Right lobe of liver (tissue), 6 donors: ENCODE data around the gene HNRNPM. TPM values are rescaled to one million over a fixed set of nuclear protein-coding genes. Genes with fewer than 3 reads are reported as not detected.

Source experiments
- ATAC-seq, 4 donors: fragments of 200-7000 bp; cut with Tn5 transposase; one replicate each; pipeline ENCODE4 v1.9.1; 2020; ENCODE audit warnings: mild to moderate bottlenecking in 4 of 4, moderate library complexity in 4 of 4
- DNase-seq, 3 donors: peaks; one replicate each; pipeline ENCODE4 v3.0.0-alpha.2; 2020
- H3K27ac ChIP-seq, 3 donors: fragments of 200-600 bp; one replicate each; pipeline ENCODE4 v1.8.0; 2022
- H3K27me3 ChIP-seq, 2 donors: fragments of 200-600 bp; one replicate each; pipeline ENCODE4 v1.8.0; 2022
- H3K36me3 ChIP-seq, 4 donors: fragments of 200-600 bp; sonication (generic) in 1 of 4; one replicate each; pipeline versions ENCODE4 v1.5.1 to v1.8.0; 2017 to 2022; ENCODE audit warnings: control low read depth in 1 of 4
- H3K4me1 ChIP-seq, 4 donors: fragments of 200-600 bp; sonication (generic) in 1 of 4; one replicate each; pipeline versions ENCODE4 v1.5.1 to v1.8.0; 2017 to 2022; ENCODE audit warnings: control low read depth in 1 of 4
- H3K4me3 ChIP-seq, 3 donors: fragments of 200-600 bp; one replicate each; pipeline ENCODE4 v1.8.0; 2022
- H3K9me3 ChIP-seq, 4 donors: fragments of 200-600 bp; sonication (generic) in 1 of 4; one replicate each; pipeline versions ENCODE4 v1.5.1 to v1.8.0; 2017 to 2022; ENCODE audit warnings: control low read depth in 1 of 4
- POLR2A ChIP-seq: fragments of 450-650 bp; IDR thresholded peaks from one replicate; pipeline ENCODE4 v1.6.1; 2017; ENCODE audit warnings: antibody characterized with exemption, mild to moderate bottlenecking
- WGBS: methylation state at CpG from one replicate; pipeline ENCODE4 v1.1.6; 2018; ENCODE audit warnings: low coverage, low lambda C conversion rate; ENCODE audit not compliant: insufficient coverage; ENCODE audit errors: missing lambda C conversion rate; 5-methylcytosine and 5-hydroxymethylcytosine counted together
- intact Hi-C, 2 donors: fragments of 100-400 bp; cut with DNase I; formaldehyde crosslinking; loops; one replicate each; pipeline versions ENCODE4 v1.11.2 to v1.14.1; 2022
- total RNA-seq, 6 experiments: library from RNA; depleted of rRNA in 2 of 6; stranded (reverse); fragments of >200 nt in 2 of 6; fragmentation: NEBNext Ultra II Directional in 3 of 6; extraction: Animal tissue kit (Norgen Biotek cat#: 25700) in 3 of 6; gene quantifications; one replicate each; pipeline versions ENCODE4 v1.1.0 to v1.2.4, GENCODE V29; 2016 to 2023
- TF ChIP-seq, protein P1 (sequence below), 4 donors: fragments of 200-600 bp in 3 of 4; fragments of 450-650 bp in 1 of 4; IDR thresholded peaks; one replicate each; pipeline versions ENCODE4 v1.5.1 to v1.8.0; 2016 to 2022; ENCODE audit warnings: antibody characterized with exemption in 4 of 4, mild to moderate bottlenecking in 2 of 4
- donor health status: DM: no; HTN: yes; CAD: no.
- donor health status: DM: no; HTN: no; CAD: no.
- donor health status: DM: no; HTN: no; CAD: no.
- donor health status: DM: no; HTN: yes; CAD: no.
- donor health status: DM: no; HTN: yes; CAD: no.

HNRNPM gene
- total RNA-seq, 6 experiments from 2014 or later: 31.8 to 82.5 (median 58.6) TPM

GRCh38 chr19:8455018-8455417 is 10.2 kb downstream of the HNRNPM start:
- peaks cover 6 to 72% (median 28%) of the 10 kb centered on the region in 4 donors for H3K4me1 ChIP-seq
- 73% methylated on average over 5 of the region's 5 CpGs for WGBS
- no peaks in the 10 kb centered on the region for H3K27me3 ChIP-seq
- DNase-seq (no peak), ATAC-seq (no peak)
- no peak for TF ChIP-seq POLR2A
- H3K4me3 ChIP-seq: no peak overlapping the region
- H3K27ac ChIP-seq: no peak overlapping the region
- intact Hi-C loops: no loop called here
- peaks cover 0 to 22% (median 10%) of the 10 kb centered on the region in 4 donors for H3K36me3 ChIP-seq
- no peaks in the 10 kb centered on the region for H3K9me3 ChIP-seq

DNA sequence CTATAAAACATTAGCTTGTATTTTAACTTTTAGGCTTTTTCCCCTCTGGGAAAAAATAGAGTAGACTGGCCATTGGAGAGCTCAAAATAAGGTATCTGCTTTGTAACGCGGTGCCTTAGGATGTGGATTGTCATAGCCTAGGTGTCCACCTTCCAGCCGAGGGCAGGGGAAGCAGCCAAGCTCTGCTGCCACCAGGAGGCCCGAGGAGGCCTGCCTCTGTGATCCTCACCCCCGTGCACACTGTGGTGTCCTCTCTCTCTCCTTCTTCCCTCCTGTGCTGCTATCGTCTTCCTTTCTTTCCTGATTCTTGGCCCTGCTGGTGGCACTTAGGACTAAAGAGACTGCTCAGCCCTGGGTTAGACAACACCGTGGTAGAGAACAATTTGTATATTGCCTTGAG is 11.3 kb downstream of the HNRNPM start:
- WGBS: 51% methylated on average over 7 of the region's 7 CpGs
- Histone ChIP-seq H3K27me3 (no peaks in the 10 kb centered on the region), H3K4me3 (no peak overlapping the region), H3K36me3 (peaks cover 0 to 22% (median 10%) of the 10 kb centered on the region in 4 donors), H3K9me3 (no peaks in the 10 kb centered on the region), H3K27ac (no peak overlapping the region), H3K4me1 (peaks cover 6 to 71% (median 29%) of the 10 kb centered on the region in 4 donors)
- intact Hi-C loops: no loop called here
- peak in 2 of 4 donors; percentile 28 to 42 for ATAC-seq
- no peak for DNase-seq
- no peak for TF ChIP-seq POLR2A
- TF ChIP-seq, protein P1, sequence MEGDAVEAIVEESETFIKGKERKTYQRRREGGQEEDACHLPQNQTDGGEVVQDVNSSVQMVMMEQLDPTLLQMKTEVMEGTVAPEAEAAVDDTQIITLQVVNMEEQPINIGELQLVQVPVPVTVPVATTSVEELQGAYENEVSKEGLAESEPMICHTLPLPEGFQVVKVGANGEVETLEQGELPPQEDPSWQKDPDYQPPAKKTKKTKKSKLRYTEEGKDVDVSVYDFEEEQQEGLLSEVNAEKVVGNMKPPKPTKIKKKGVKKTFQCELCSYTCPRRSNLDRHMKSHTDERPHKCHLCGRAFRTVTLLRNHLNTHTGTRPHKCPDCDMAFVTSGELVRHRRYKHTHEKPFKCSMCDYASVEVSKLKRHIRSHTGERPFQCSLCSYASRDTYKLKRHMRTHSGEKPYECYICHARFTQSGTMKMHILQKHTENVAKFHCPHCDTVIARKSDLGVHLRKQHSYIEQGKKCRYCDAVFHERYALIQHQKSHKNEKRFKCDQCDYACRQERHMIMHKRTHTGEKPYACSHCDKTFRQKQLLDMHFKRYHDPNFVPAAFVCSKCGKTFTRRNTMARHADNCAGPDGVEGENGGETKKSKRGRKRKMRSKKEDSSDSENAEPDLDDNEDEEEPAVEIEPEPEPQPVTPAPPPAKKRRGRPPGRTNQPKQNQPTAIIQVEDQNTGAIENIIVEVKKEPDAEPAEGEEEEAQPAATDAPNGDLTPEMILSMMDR (IDR thresholded peaks at IDR 0.05): peak in 2 of 4 donors; percentile 5 to 6

GRCh38 chr19:8457209-8457608 is 12.4 kb downstream of the HNRNPM start:
- 75% methylated on average over 3 of the region's 3 CpGs for WGBS
- intact Hi-C loops: no loop called here
- no peak for TF ChIP-seq POLR2A
- TF ChIP-seq, protein P1 (IDR thresholded peaks at IDR 0.05): no peak
- Histone ChIP-seq H3K27me3 (no peaks in the 10 kb centered on the region), H3K9me3 (no peaks in the 10 kb centered on the region), H3K4me3 (no peak overlapping the region), H3K36me3 (peaks cover 0 to 22% (median 10%) of the 10 kb centered on the region in 4 donors), H3K27ac (no peak overlapping the region), H3K4me1 (peaks cover 2 to 60% (median 22%) of the 10 kb centered on the region in 4 donors)
- ATAC-seq (no peak), DNase-seq (no peak)

GRCh38 chr19:8457827-8458226 is 13.1 kb downstream of the HNRNPM start:
- H3K4me1 ChIP-seq: peaks cover 0 to 54% (median 17%) of the 10 kb centered on the region in 4 donors
- no peak overlapping the region for H3K27ac ChIP-seq
- H3K27me3 ChIP-seq: no peaks in the 10 kb centered on the region
- no peak overlapping the region for H3K4me3 ChIP-seq
- no peaks in the 10 kb centered on the region for H3K9me3 ChIP-seq
- DNase-seq (no peak), ATAC-seq (no peak)
- intact Hi-C loops: no loop called here
- H3K36me3 ChIP-seq: peaks cover 0 to 27% (median 10%) of the 10 kb centered on the region in 4 donors
- TF ChIP-seq POLR2A: no peak
- TF ChIP-seq, protein P1 (IDR thresholded peaks at IDR 0.05): no peak
- WGBS: 56% methylated on average over 1 of the region's 1 CpG

DNA sequence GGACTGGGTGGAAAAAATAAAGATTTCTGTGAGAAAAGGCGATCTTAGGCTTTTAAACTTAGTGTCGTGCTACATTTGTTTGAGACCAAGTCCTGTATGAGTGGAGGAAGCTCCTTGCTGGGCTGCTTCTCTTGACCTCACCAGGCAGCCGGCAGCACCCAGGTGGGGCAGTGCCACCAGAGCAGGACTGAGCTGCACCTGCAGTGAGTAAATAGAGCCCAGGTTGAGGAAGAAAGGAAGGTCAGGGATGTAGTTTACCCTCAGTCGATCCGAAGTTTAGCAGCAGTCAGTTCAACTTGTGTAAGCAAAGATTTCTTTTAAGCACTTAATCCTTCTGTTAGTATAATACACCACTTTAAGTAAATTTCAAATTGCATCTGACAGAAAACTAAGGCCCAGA is 13.6 kb downstream of the HNRNPM start:
- ATAC-seq: peak in 3 of 4 donors; percentile 25 to 48 (median 37)
- H3K4me1 ChIP-seq: peaks cover 0 to 48% (median 15%) of the 10 kb centered on the region in 4 donors
- DNase-seq: no peak

More for the DNA sequence above, 13.6 kb downstream of the HNRNPM start:
- TF ChIP-seq, protein P1 (IDR thresholded peaks at IDR 0.05): no peak
- no peak for TF ChIP-seq POLR2A
- H3K9me3 ChIP-seq: no peaks in the 10 kb centered on the region
- H3K27me3 ChIP-seq: no peaks in the 10 kb centered on the region
- no peak overlapping the region for H3K4me3 ChIP-seq
- WGBS: 46% methylated on average over 5 of the region's 5 CpGs
- peaks cover 0 to 29% (median 11%) of the 10 kb centered on the region in 4 donors for H3K36me3 ChIP-seq
- intact Hi-C loops: no loop called here
- H3K27ac ChIP-seq: no peak overlapping the region
